Measurements from ENCODE around the gene PRKCA.

PRKCA gene

DNA sequence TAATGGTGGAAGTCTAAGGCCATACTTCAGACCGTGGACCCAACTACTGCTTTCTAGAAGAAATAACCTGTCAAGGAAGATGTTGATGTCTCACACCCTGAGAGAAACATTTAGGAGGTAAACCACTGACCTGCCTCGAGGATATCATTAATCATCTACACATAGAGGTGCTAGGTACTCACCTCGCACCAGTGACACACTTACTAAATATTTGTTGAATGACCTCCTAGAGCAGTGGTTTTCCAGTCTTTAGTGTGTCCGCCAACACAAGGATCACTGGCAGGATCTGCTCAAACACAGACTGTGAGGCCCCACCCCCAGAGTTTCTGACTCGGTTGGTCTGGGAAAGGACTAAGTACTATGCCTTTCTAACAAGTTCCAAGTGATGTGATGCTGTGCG, 335.1 kb downstream of the PRKCA start:
- DNase-seq (ENCODE audit: low read depth in 2 of 3, low spot score in 1 of 3), result no peak

GRCh38 chr17:66638707-66639479, 336.5 kb downstream of the PRKCA start:
- no peak for DNase-seq (ENCODE audit: low read depth in 2 of 3, low spot score in 1 of 3)

- no peak for DNase-seq (ENCODE audit: low read depth in 2 of 3, low spot score in 1 of 3)
Measured at GRCh38 chr17:66643815-66644710, 341.6 kb downstream of the PRKCA start.

GRCh38 chr17:66645259-66645658, 342.8 kb downstream of the PRKCA start:
- DNase-seq (ENCODE audit: low read depth in 2 of 3, low spot score in 1 of 3), result no peak

- DNase-seq (ENCODE audit: low read depth in 2 of 3, low spot score in 1 of 3), result no peak
Measured at GRCh38 chr17:66647391-66647983, 345.1 kb downstream of the PRKCA start.

DNA sequence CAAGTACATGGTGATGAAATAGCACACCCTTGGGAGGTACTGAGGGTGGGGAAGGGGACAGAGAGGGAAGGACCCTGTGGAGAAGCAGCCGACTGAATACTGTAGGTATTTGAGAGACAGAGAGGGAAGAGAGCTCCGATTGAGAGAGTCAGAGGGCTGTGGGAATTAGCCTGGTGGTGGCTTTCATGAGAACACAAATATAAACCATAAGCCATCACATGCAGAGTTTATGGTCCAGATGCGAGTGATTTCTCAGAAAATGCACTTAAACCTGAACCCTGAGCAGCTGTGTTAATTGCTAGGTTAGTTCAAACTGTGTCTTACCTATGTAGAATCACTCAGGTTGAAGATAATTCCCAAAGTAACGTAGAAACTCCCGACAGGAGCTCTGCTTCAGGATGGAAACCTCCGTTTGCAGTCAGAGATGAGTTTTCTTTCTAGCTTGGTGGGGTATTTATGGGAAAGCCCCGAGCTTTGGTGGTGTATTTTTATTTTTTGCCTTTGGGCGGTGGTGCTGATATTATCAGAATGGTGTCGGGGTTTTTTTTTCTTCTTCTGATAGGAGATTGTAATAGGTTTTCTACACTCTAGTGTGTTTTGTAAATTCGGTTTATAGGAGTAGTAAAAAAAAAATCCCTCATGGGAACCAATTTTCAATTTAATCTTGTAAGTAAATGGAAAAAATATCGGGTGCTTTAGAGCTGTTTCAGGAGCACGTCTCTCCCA, 347.6 kb downstream of the PRKCA start:
- DNase-seq (ENCODE audit: low read depth in 2 of 3, low spot score in 1 of 3), result no peak

DNA sequence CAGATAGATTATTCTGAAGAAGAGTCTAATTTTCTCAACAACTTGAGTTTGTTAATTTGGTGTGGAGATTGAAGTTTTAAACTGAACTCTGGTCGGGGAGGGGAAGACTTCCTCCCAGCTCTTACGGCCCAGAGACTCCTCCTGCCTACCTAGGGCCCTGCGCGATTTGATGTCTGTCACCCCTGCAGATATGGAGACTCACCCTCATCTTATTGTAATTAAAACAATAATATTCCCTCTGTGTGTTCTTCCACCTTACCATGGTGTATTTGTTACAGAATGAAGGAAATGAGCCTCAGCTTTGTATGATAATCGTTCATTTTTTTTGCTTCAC, 348.1 kb downstream of the PRKCA start:
- no peak for DNase-seq (ENCODE audit: low read depth in 2 of 3, low spot score in 1 of 3)

DNA sequence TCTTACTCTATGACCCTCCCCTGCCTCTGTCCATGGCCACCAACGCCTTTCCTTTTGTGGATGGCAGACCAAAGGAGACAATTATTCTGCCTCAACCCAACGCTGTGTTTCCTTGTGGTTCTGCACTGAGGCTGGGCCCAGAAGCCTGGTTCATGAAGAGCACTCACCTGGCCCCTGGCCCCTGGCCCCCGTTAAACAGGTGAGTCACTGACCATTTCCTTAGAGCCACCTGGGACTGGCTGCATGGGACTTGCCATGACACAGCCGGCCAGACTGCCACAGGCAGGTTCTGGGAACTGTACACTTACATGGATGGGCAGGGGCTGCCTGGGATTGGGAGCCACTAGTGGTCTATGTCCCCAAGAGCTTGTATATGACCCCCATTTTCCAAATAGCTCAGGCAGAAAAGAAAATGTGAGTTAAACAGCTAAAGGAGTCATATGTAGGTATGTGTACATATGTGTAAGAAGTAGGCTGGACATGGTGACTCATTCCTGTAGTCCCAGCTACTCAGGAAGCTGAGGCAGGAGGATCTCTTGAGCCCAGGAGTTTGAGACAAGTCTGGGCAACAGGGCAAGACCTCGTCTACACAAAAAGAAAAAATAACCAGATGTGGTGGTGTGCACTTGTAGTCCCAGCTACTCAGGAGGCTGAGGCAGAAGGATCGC, 350.6 kb downstream of the PRKCA start:
- DNase-seq (ENCODE audit: low read depth in 2 of 3, low spot score in 1 of 3), result no peak

DNA sequence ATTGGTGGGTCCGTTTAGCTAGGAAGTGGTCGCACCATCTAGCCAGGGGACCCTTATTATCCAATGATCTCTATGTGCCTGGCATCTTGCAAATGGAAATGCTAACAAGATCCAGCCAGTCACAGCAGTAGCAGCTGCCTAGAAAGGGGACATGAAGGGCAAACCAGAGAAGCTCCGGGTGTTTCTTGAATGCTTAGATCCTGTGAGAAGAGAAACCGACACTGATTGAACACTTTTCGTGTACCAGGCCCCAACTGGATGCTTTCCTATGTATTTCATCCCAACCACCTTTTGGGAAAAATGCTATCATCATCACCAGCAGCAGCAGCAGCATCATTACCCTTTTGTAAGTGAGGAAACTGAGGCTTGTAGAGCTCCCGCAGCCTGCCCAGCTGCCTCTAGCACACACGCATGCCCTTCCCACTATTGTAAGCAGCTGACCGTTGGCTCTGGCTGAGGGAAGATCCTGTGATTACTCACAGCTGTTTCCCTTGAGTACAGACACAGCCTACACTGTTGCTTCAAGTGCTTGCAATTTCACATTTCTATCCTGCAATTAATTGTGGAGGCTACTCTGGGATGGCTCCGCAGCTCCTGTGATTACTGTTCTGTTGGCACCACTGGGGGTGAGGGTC, 351.8 kb downstream of the PRKCA start:
- no peak for DNase-seq (ENCODE audit: low read depth in 2 of 3, low spot score in 1 of 3)

DNA sequence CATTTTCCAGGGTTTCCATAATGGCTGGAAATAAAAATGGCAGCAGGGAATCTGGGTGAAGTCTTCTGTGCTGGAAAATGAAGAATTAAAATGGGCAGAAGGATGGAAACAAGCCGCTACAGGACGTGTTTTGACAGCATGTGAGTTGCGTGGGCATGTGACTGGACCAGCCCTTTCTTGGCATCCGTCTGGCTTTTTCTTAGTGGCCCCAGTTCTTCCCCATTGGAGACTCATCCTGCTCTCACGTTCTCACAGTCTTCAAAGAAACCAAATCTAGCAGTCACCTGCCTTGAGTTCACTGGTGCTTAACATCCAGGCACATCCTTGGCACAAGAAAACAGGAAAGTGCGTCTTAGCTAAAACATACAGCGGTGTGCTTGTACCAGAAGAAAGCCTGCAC, 352.4 kb downstream of the PRKCA start:
- no peak for DNase-seq (ENCODE audit: low read depth in 2 of 3, low spot score in 1 of 3)

DNA sequence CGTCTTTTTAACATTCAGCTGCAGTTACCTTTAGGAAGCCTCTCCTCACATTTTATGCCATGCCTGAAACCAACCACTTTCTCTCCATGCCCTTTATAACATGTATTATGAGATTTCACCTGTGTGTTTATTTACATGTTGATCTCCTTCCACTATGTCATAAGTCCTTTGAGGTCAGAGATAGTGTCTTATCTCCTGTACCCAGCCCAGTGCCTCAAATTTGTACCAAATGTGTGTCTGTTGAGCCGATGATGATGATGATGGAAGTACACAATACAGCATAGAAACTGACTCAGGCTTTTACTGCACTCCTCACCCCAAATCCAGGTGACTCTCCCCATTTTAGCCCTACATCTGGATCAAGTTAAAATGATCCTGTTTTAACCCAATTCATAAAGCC, 353.0 kb downstream of the PRKCA start:
- DNase-seq (ENCODE audit: low read depth in 2 of 3, low spot score in 1 of 3), result no peak

DNA sequence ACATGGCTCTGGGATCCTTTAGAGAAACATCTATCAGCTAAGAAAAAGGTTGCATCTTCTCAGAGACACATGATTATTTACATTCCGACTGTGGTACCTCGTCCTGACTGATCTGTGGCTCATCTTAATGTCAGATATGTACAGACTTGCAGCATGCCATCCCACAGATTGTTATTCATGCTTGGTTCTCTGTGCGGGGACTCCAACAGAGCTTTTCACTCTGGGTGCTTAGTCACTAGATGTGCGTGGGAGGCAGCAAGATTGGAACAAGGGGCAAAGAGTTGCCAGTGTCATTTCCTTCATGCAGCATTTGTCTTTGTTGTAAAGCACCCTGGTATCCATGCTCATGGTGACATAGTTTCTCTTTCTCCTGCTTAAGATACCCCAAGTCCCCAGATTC, 353.4 kb downstream of the PRKCA start:
- DNase-seq (ENCODE audit: low read depth in 2 of 3, low spot score in 1 of 3), result peak; percentile 47 to 51 (median 48)

- no peak for DNase-seq (ENCODE audit: low read depth in 2 of 3, low spot score in 1 of 3)
Measured at GRCh38 chr17:66661411-66662256, 359.2 kb downstream of the PRKCA start.

DNA sequence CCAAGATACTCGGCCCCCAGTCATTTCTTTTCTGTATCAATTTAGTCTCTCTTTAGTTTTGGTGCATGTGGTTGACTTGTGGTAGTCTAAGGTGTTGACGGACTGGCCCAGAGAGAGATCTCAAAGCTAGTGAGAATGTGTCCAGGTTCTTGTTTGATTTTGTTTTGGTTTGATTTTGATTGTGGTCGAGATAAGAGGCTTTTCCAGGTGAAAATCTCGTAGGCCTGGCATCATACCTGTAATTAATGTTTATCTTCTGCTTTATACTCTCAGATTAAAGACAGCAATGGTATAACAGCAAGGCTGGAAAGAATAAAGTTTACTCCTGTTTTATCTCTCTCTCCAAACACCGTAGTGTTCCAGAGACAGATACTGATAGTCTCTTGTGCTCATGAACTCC, 360.1 kb downstream of the PRKCA start:
- DNase-seq (ENCODE audit: low read depth in 2 of 3, low spot score in 1 of 3), result no peak

DNA sequence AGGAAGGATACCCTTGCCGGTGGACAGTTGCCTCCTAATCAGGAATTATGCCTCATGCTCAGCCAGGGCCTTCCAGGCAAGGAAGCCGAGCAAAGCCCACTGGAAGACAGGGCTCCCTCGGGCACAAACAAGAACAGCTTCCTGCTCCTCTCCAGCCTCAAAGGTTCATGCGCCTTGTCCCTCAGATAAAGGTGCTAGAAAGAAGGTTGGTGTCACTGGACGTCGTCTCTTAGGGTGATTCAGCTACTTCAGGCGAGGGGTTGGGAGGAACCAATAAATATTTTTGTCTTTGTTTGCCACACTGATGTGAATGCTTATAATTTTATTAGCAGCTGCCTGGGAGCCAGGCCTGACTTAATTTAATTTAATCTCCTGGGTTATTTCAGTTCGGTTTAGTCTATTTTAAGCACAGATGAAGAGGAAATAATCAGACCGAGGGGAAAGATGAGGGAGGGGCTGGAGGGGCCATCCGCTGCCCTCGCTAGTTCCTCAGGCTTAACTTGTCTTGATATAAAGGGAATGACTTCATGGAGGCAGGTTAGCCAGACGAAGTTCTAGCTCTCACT, 360.7 kb downstream of the PRKCA start:
- DNase-seq (ENCODE audit: low read depth in 2 of 3, low spot score in 1 of 3), result no peak

DNA sequence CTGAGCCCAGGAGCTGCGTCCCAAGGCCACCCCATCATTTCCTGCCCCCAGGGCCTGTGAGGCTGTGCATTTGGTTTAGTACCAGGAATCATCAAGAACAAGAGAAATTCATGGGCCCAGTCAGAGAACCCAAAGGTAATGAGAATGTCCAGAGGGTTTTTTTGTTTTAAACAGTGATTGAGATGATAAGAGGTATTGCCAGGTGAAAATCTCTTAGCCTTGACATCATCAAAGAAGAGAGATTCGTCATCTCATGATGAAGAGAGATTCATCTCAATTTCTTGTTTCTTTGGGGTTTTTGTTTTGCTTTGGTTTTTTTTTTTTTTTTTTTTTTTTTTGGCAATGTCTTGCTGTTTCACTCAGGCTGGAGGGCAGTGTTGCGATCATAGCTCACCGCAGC, 361.9 kb downstream of the PRKCA start:
- DNase-seq (ENCODE audit: low read depth in 2 of 3, low spot score in 1 of 3), result no peak

DNA sequence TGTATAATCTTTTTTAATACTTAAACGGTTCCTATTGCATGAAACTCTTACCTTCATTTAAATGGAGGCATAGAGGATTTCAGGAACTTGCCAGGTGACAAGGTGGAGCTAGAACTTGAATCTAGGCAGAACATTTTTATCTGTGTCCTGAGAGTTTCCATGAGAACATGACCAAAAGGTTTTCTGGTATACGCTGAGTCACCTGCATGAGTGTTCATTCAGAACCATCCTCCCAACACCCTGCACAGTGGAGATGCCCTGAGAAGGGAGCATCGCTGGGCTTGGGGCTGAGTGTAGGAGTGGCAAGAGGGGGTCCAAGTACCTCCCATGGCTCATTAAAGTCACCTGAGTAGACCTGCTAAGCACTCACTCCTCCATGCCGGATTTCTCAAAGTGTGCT, 362.8 kb downstream of the PRKCA start:
- DNase-seq (ENCODE audit: low read depth in 2 of 3, low spot score in 1 of 3), result no peak

GRCh38 chr17:66667090-66667489, 364.7 kb downstream of the PRKCA start:
- DNase-seq (ENCODE audit: low read depth in 2 of 3, low spot score in 1 of 3), result no peak

DNA sequence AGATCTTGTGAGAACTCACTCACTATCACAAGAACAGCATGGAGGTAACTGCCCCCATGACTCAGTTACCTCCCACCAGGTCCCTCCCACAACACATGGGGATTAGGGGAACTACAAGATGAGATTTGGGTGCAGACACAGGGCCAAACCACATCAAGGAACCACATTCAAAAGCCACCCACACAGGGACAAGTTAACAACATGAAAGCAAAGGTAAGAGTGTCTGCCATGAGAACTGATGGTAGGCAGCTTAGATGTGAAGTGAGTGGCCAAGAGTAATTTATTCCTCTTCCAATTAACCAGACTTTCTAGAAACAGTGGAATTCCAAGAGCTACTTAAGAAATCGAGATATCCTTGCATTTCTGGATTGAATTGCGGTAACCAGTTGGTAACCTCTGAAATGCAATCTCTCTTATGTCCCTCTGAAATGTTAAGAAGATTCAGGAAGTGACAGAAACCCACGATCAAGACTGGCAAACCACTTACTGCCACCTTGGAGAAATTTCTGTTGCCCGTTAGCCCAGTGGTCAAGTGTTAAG, 365.1 kb downstream of the PRKCA start:
- DNase-seq (ENCODE audit: low read depth in 2 of 3, low spot score in 1 of 3), result peak; percentile 29 to 65 (median 55)

All from stimulated activated CD4-positive, alpha-beta T cell treated with anti-CD3 and anti-CD28 coated beads, Interleukin-12 subunit alpha, Interleukin-12 subunit beta, amount 100 ng/mL, for 48 hours (primary cell).